ENCODE measurements around the gene DNAH2. TPM values are rescaled to one million over a fixed set of nuclear protein-coding genes. Genes with fewer than 3 reads are reported as not detected.
A peak's percentile ranks its signal among the peaks of the same experiment; 100 is the strongest.

Gene DNAH2
- total and polyA plus RNA-seq, 9 of the 15 experiments (the other 6 are each of a cell fraction or from before 2014, with no cell fraction given), result 0.03 TPM; not detected in 8

GRCh38 chr17:7857713-7858521 lies 140.4 kb downstream of the DNAH2 start, which contains the start of gene CYB5D1 (continued):
- no peak for TF ChIP-seq NFXL1 (CRISPR knock-in tag; IDR thresholded peaks at IDR 0.05)
- TF ChIP-seq HLTF (IDR thresholded peaks at IDR 0.05), result no peak
- TF ChIP-seq BRF2 (IDR thresholded peaks at IDR 0.05; ENCODE audit: borderline replicate concordance, insufficient read depth, insufficient read length), result no peak
- TF ChIP-seq PHF21A (IDR thresholded peaks at IDR 0.05; ENCODE audit: borderline replicate concordance, low read depth), result no peak
- TF ChIP-seq NFE2L1 (tag; IDR thresholded peaks at IDR 0.05; ENCODE audit: borderline replicate concordance, low read depth), result no peak
- TF ChIP-seq UBTF (IDR thresholded peaks at IDR 0.05; ENCODE audit: borderline replicate concordance in 1 of 2, low read depth in 2 of 2, low read length in 2 of 2), result no peak
- TF ChIP-seq ARID1B (IDR thresholded peaks at IDR 0.05), result 0 out of 2 replicates have a peak, but pooled peaks have one; percentile 4
- no peak for TF ChIP-seq ZNF780A (CRISPR knock-in tag; IDR thresholded peaks at IDR 0.05)
- no peak for TF ChIP-seq CREB3 (tag; conservative IDR thresholded peaks at IDR 0.05; ENCODE audit: low read depth)
- no peak for TF ChIP-seq HMGN3 (IDR thresholded peaks at IDR 0.05; ENCODE audit: borderline replicate concordance, extremely low read depth, insufficient read length, low read depth, low read length)
- no peak for TF ChIP-seq ZBTB49 (CRISPR knock-in tag; IDR thresholded peaks at IDR 0.05; ENCODE audit: borderline replicate concordance)
- no peak for TF ChIP-seq ZBTB43 (CRISPR knock-in tag; IDR thresholded peaks at IDR 0.05)
- no peak for TF ChIP-seq ZNF707 (CRISPR knock-in tag; conservative IDR thresholded peaks at IDR 0.05)
- no peak for TF ChIP-seq NR3C1 (CRISPR knock-in tag; IDR thresholded peaks at IDR 0.05)
- TF ChIP-seq STAT5A (IDR thresholded peaks at IDR 0.05; ENCODE audit: borderline replicate concordance, low read length), result no peak
- TF ChIP-seq YY1 (IDR thresholded peaks at IDR 0.05; ENCODE audit: borderline replicate concordance in 1 of 3, control insufficient read depth in 1 of 3, extremely low read depth in 1 of 3, insufficient read depth in 3 of 3, insufficient read length in 1 of 3, insufficient replicate concordance in 2 of 3, low read depth in 1 of 3, low read length in 2 of 3), result no peak
- no peak for TF ChIP-seq CBX8 (IDR thresholded peaks at IDR 0.05; ENCODE audit: borderline replicate concordance, extremely low read depth, low read depth, low read length, poor library complexity, severe bottlenecking)

Data from K562 (cell line).